A673 (cell line): ENCODE measurements around the gene HNRNPK. TPM values are rescaled to one million over a fixed set of nuclear protein-coding genes. Genes with fewer than 3 reads are reported as not detected.
A peak's percentile ranks its signal among the peaks of the same experiment; 100 is the strongest.

Experiments used
- Bru-seq: library from RNA; stranded (reverse); fragments of 400-500 nt; gene quantifications from one replicate; lab custom pipeline; 2021; lab: Mats Ljungman, UMichigan
- BruChase-seq, 2 experiments: library from RNA; stranded (reverse); fragments of 400-500 nt; gene quantifications; one replicate each; lab custom pipeline; 2021; lab: Mats Ljungman, UMichigan
- BruUV-seq: library from RNA; stranded (reverse); fragments of 400-500 nt; replicated peaks from 2 replicates; lab custom pipeline; 2021; lab: Mats Ljungman, UMichigan
- CTCF ChIA-PET: fragments of 300-600 bp; sonication (Branson Sonifier 250); formaldehyde crosslinking; loops from one replicate; lab custom pipeline; 2022; ENCODE audit warnings: antibody characterized with exemption; lab: Charles Lee
- POLR2A ChIA-PET: fragments of 300-600 bp; sonication (Branson Sonifier 250); formaldehyde crosslinking; loops from one replicate; lab custom pipeline; 2022; ENCODE audit warnings: antibody characterized with exemption; ENCODE audit not compliant: low non-redundant PET; lab: Charles Lee
- DNase-seq: peaks from one replicate; pipeline ENCODE4 v3.0.0-alpha.2; 2015; ENCODE audit warnings: low spot score
- H3K27ac ChIP-seq: fragments of 200-600 bp; sonication (generic); 2 replicates; pipeline ENCODE4 v1.5.1; 2016; ENCODE audit warnings: mixed run types, low read depth, mild to moderate bottlenecking, mixed read lengths, antibody characterized with exemption, low read length; ENCODE audit not compliant: poor library complexity, severe bottlenecking
- H3K27me3 ChIP-seq: fragments of 200-600 bp; sonication (generic); replicated peaks from 2 replicates; pipeline ENCODE4 v1.6.1; 2017; ENCODE audit warnings: mixed run types, low read depth, mild to moderate bottlenecking, mixed read lengths, antibody characterized with exemption, low read length; ENCODE audit not compliant: insufficient read depth, poor library complexity
- H3K36me3 ChIP-seq: fragments of 200-600 bp; sonication (generic); 2 replicates; pipeline ENCODE4 v1.6.1; 2016; ENCODE audit warnings: mixed run types, mild to moderate bottlenecking, mixed read lengths, antibody characterized with exemption, low read length; ENCODE audit not compliant: insufficient read depth, poor library complexity, severe bottlenecking
- H3K4me1 ChIP-seq: fragments of 200-600 bp; sonication (generic); 2 replicates; pipeline ENCODE4 v1.6.1; 2017; ENCODE audit warnings: mixed run types, mild to moderate bottlenecking, mixed read lengths, antibody characterized with exemption, low read length; ENCODE audit not compliant: insufficient read depth, poor library complexity, severe bottlenecking
- H3K4me3 ChIP-seq: fragments of 200-600 bp; sonication (generic); 2 replicates; pipeline ENCODE4 v1.5.1; 2016; ENCODE audit warnings: low read depth, mixed run types, mild to moderate bottlenecking, mixed read lengths, low read length; ENCODE audit not compliant: poor library complexity, severe bottlenecking
- H3K9me3 ChIP-seq: fragments of 200-600 bp; sonication (generic); 2 replicates; pipeline ENCODE4 v1.6.1; 2016; ENCODE audit warnings: mixed run types, low read depth, mild to moderate bottlenecking, mixed read lengths, antibody characterized with exemption, low read length; ENCODE audit not compliant: poor library complexity, severe bottlenecking
- EZH2 ChIP-seq: fragments of 200-600 bp; sonication (generic); IDR thresholded peaks from 2 replicates; pipeline ENCODE4 v1.6.1; 2017; ENCODE audit warnings: borderline replicate concordance, low read depth, mild to moderate bottlenecking, mixed read lengths, antibody characterized with exemption, low read length; ENCODE audit not compliant: poor library complexity, severe bottlenecking
- intact Hi-C: fragments of 100-400 bp; cut with micrococcal nuclease; formaldehyde crosslinking; loops from one replicate; pipeline ENCODE4 v1.10.0; 2022; ENCODE audit not compliant: unreplicated experiment
- long read RNA-seq: library from polyadenylated mRNA; stranded (forward); transcript quantifications from one replicate; pipeline ENCODE4 v2.0.0, GENCODE V29; 2022
- total RNA-seq: library from RNA; stranded (reverse); gene quantifications from 2 replicates; pipeline ENCODE4 v1.2.3, GENCODE V29; 2021
- TF ChIP-seq, protein P1 (sequence below): fragments of 300-800, 200-600 bp; sonication (generic); conservative IDR thresholded peaks from 2 replicates; pipeline ENCODE4 v1.5.1; 2017; ENCODE audit warnings: low read depth, mild to moderate bottlenecking, antibody characterized with exemption, low read length, moderate library complexity, mixed read lengths

HNRNPK gene
- 799 and 872 TPM in 2 replicates for total RNA-seq
- percentile 100 among the genes with signal in this experiment for Bru-seq, nascent RNA
- percentile 100 among the genes with signal in this experiment for BruChase-seq, experiment 1, labeled RNA remaining after a 2-hour chase
- percentile 100 among the genes with signal in this experiment for BruChase-seq, experiment 2, labeled RNA remaining after a 6-hour chase
- long read RNA-seq, partial matches to known transcripts = 101 of 1,576 reads
- long read RNA-seq, other reads (novel, unspliced or antisense) = 1,471 of 1,576 reads

- peak; percentile 99 for DNase-seq
- TF ChIP-seq, protein P1, sequence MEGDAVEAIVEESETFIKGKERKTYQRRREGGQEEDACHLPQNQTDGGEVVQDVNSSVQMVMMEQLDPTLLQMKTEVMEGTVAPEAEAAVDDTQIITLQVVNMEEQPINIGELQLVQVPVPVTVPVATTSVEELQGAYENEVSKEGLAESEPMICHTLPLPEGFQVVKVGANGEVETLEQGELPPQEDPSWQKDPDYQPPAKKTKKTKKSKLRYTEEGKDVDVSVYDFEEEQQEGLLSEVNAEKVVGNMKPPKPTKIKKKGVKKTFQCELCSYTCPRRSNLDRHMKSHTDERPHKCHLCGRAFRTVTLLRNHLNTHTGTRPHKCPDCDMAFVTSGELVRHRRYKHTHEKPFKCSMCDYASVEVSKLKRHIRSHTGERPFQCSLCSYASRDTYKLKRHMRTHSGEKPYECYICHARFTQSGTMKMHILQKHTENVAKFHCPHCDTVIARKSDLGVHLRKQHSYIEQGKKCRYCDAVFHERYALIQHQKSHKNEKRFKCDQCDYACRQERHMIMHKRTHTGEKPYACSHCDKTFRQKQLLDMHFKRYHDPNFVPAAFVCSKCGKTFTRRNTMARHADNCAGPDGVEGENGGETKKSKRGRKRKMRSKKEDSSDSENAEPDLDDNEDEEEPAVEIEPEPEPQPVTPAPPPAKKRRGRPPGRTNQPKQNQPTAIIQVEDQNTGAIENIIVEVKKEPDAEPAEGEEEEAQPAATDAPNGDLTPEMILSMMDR = no peak
- no peak for TF ChIP-seq EZH2
- Histone ChIP-seq H3K9me3 (no peaks in the 10 kb centered on the region), H3K36me3 (peaks cover 44% of the 10 kb centered on the region), H3K4me3 (peak within 1 kb of the TSS; percentile 86), H3K4me1 (peaks cover 48% of the 10 kb centered on the region), H3K27me3 (no peaks in the 10 kb centered on the region), H3K27ac (peak within 1 kb of the TSS; percentile 99)
- intact Hi-C loops = no loop called here
- ChIA-PET CTCF (interaction anchor here (0.6 kb wide), 1 partner anchor 58 kb away, joined by 3 read pairs; no protein-coding TSS in a partner anchor), POLR2A (interaction anchor here (0.7 kb wide), 2 partner anchors 190 to 1531 kb away, joined by 6 to 11 read pairs; no protein-coding TSS in a partner anchor)
- no TSS peak for BruUV-seq
Measured at GRCh38 chr9:83979812-83980394, at the start of gene HNRNPK. Gene HNRNPK, minus strand, starts transcription at chr9:83980215. Its CDS starts 1,963 bp downstream, at chr9:83978252.

GRCh38 chr9:84027201-84027600 lies 47.2 kb upstream of the HNRNPK start:
- H3K27ac ChIP-seq = no peak overlapping the region
- CTCF ChIA-PET = no interaction called here
- no peaks in the 10 kb centered on the region for H3K27me3 ChIP-seq
- no peaks in the 10 kb centered on the region for H3K4me1 ChIP-seq
- intact Hi-C loops = no loop called here
- H3K36me3 ChIP-seq = no peaks in the 10 kb centered on the region
- no peak for TF ChIP-seq EZH2
- TF ChIP-seq, protein P1 = no peak
- no peak for DNase-seq
- POLR2A ChIA-PET = no interaction called here
- H3K4me3 ChIP-seq = no peak overlapping the region
- H3K9me3 ChIP-seq = no peaks in the 10 kb centered on the region
- BruUV-seq = no TSS peak

DNA sequence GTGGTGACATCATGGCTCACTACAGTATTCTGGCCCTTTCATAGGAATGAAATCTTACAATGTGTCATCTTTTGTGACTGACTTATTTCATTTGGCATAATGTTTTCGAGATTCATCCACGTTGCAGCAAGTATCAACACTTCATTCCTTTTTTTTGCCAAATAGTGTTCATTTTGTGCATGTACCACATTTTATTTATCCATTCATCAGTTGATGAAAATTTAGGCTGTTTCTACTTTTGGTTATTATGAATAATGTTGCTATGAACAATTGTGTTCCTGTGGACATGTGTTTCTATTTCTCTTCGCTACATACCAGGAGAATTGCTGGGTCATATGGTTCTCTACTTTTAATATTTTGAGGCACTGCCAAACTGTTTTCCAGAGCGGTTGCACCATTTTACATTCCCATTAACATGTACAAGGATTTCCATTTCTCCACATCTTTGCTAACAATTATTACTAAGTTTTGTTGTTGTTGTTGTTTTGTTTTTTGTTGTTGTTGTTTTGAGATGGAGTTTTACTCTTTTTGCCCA lies 44.1 kb upstream of the HNRNPK start:
- ChIA-PET CTCF (no interaction called here), POLR2A (no interaction called here)
- intact Hi-C loops = no loop called here
- Histone ChIP-seq H3K27me3 (peaks cover 3% of the 10 kb centered on the region), H3K27ac (no peak overlapping the region), H3K4me3 (no peak overlapping the region), H3K9me3 (no peaks in the 10 kb centered on the region), H3K36me3 (no peaks in the 10 kb centered on the region), H3K4me1 (no peaks in the 10 kb centered on the region)
- TF ChIP-seq, protein P1 = no peak
- no peak for TF ChIP-seq EZH2
- no TSS peak for BruUV-seq
- no peak for DNase-seq
